KMS-11 (cell line): ENCODE results near the gene HYAL1.

Source experiments
- H2AFZ ChIP-seq: fragments of 200-600 bp; sonication (generic); 2 replicates; pipeline ENCODE4 v1.6.1; 2016; ENCODE audit warnings: antibody characterized with exemption, mixed run types, low read depth
- H3K27ac ChIP-seq: fragments of 200-600 bp; sonication (generic); 2 replicates; pipeline ENCODE4 v1.6.1; 2016; ENCODE audit warnings: mild to moderate bottlenecking, mixed run types
- H3K27me3 ChIP-seq: fragments of 200-600 bp; sonication (generic); 2 replicates; pipeline ENCODE4 v1.6.1; 2017; ENCODE audit warnings: mild to moderate bottlenecking, low read depth, mixed run types, moderate library complexity; ENCODE audit not compliant: insufficient read depth
- H3K36me3 ChIP-seq: fragments of 200-600 bp; sonication (generic); 2 replicates; pipeline ENCODE4 v1.6.1; 2017; ENCODE audit warnings: mild to moderate bottlenecking, mixed run types; ENCODE audit not compliant: insufficient read depth
- H3K4me1 ChIP-seq: fragments of 200-600 bp; sonication (generic); 2 replicates; pipeline ENCODE4 v1.6.1; 2016; ENCODE audit warnings: mild to moderate bottlenecking, low read depth, mixed run types; ENCODE audit not compliant: poor library complexity, severe bottlenecking
- H3K4me2 ChIP-seq: fragments of 200-600 bp; sonication (generic); 2 replicates; pipeline ENCODE4 v1.7.0; 2016; ENCODE audit warnings: mild to moderate bottlenecking, mixed run types
- H3K4me3 ChIP-seq: fragments of 200-600 bp; sonication (generic); IDR thresholded peaks from 2 replicates; pipeline ENCODE4 v1.6.1; 2017; ENCODE audit warnings: low read depth, low read length, mixed read lengths; ENCODE audit not compliant: insufficient read depth
- H3K79me2 ChIP-seq: fragments of 200-600 bp; sonication (generic); 2 replicates; pipeline ENCODE4 v1.6.1; 2016; ENCODE audit warnings: low read depth, mixed run types; ENCODE audit not compliant: insufficient read depth
- H3K9ac ChIP-seq: fragments of 200-600 bp; sonication (generic); 2 replicates; pipeline ENCODE4 v1.6.1; 2016; ENCODE audit warnings: mild to moderate bottlenecking, mixed run types
- H4K20me1 ChIP-seq: fragments of 200-600 bp; sonication (generic); 2 replicates; pipeline ENCODE4 v1.6.1; 2016; ENCODE audit warnings: mild to moderate bottlenecking, mixed run types; ENCODE audit not compliant: insufficient read depth
- CTCF ChIP-seq: fragments of 200-600 bp; sonication (generic); conservative IDR thresholded peaks from 2 replicates; pipeline ENCODE4 v1.6.1; 2017; ENCODE audit warnings: low read depth, mild to moderate bottlenecking, antibody characterized with exemption, low read length, moderate library complexity, mixed read lengths

The HYAL1 gene

GRCh38 chr3:50254577-50255250, 48.7 kb downstream of the HYAL1 start:
- Histone ChIP-seq H3K27ac (no peak overlapping the region), H3K4me3 (no peak overlapping the region), H3K27me3 (no peaks in the 10 kb centered on the region), H3K9ac (no peak overlapping the region), H3K36me3 (no peaks in the 10 kb centered on the region), H3K4me2 (no peak overlapping the region), H2AFZ (no peak overlapping the region), H4K20me1 (no peaks in the 10 kb centered on the region), H3K79me2 (no peaks in the 10 kb centered on the region), H3K4me1 (no peaks in the 10 kb centered on the region)
- no peak for TF ChIP-seq CTCF

GRCh38 chr3:50251220-50251619, 52.2 kb downstream of the HYAL1 start:
- Histone ChIP-seq H3K79me2 (peaks cover 14% of the 10 kb centered on the region; the same call in 1 of the 2 replicates), H3K4me1 (peaks cover 11% of the 10 kb centered on the region)

GRCh38 chr3:50250514-50250913, 52.9 kb downstream of the HYAL1 start:
- Histone ChIP-seq H4K20me1 (no peaks in the 10 kb centered on the region), H3K4me2 (no peak overlapping the region), H3K27ac (no peak overlapping the region), H3K4me3 (no peak overlapping the region), H3K9ac (no peak overlapping the region), H2AFZ (no peak overlapping the region), H3K4me1 (peaks cover 11% of the 10 kb centered on the region), H3K27me3 (no peaks in the 10 kb centered on the region), H3K36me3 (no peaks in the 10 kb centered on the region), H3K79me2 (peaks cover 14% of the 10 kb centered on the region; the same call in 1 of the 2 replicates)
- no peak for TF ChIP-seq CTCF

More at GRCh38 chr3:50251220-50251619, 52.2 kb downstream of the HYAL1 start:
- no peak for TF ChIP-seq CTCF
- Histone ChIP-seq H4K20me1 (no peaks in the 10 kb centered on the region), H3K4me2 (no peak overlapping the region), H3K27ac (no peak overlapping the region), H2AFZ (no peak overlapping the region), H3K4me3 (no peak overlapping the region), H3K9ac (no peak overlapping the region), H3K36me3 (no peaks in the 10 kb centered on the region), H3K27me3 (no peaks in the 10 kb centered on the region)
